ENCODE measurements around the gene GTPBP1.

DNA sequence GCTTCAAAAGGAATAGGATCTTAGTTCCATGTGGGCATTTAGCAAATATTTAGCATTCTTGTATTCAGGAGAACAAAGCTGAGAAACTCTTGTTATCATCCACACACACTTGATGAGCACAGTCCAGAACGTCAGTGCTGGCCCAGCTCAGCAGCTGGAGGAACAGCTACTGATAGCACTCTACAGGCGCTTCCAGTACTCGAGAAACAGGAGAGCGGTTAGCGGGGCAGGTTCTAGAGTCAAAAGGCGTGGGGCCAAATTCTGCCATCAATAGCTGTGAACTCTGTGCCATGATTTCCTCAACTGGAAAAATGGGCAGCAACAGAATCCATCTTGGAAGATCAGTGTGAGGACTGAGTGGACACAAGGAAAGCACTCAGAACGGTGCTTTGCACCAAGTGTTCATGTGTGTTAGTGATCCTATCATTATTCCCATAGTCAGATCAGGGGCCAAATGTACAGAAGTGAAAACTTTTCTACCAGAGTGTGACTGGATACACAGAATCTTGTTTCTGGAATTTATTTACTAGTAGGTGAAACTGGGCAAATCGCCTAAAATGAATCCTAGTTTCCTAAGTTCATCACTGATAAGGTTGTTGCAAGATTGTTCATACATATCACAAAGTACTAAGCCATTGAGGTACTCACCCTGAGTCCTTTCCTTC, 8.2 kb upstream of the GTPBP1 start:
- TF ChIP-seq, protein P1, sequence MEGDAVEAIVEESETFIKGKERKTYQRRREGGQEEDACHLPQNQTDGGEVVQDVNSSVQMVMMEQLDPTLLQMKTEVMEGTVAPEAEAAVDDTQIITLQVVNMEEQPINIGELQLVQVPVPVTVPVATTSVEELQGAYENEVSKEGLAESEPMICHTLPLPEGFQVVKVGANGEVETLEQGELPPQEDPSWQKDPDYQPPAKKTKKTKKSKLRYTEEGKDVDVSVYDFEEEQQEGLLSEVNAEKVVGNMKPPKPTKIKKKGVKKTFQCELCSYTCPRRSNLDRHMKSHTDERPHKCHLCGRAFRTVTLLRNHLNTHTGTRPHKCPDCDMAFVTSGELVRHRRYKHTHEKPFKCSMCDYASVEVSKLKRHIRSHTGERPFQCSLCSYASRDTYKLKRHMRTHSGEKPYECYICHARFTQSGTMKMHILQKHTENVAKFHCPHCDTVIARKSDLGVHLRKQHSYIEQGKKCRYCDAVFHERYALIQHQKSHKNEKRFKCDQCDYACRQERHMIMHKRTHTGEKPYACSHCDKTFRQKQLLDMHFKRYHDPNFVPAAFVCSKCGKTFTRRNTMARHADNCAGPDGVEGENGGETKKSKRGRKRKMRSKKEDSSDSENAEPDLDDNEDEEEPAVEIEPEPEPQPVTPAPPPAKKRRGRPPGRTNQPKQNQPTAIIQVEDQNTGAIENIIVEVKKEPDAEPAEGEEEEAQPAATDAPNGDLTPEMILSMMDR (IDR thresholded peaks at IDR 0.05) = no peak
- no peak for TF ChIP-seq POLR2A (IDR thresholded peaks at IDR 0.05)

Data from heart left ventricle (tissue), 13 donors.